GM12864 (cell line): ENCODE measurements around the gene STYXL2.

Source experiments
- DNase-seq: peaks from one replicate; pipeline ENCODE4 v3.0.0-alpha.2; 2011; ENCODE audit warnings: low read depth
- H3K4me3 ChIP-seq: 2 replicates; pipeline ENCODE4 v1.5.1; 2011; ENCODE audit warnings: mild to moderate bottlenecking, low read depth, low read length, control low read depth
- CTCF ChIP-seq: IDR thresholded peaks from 2 replicates; pipeline ENCODE4 v1.5.1; 2011; ENCODE audit warnings: low read depth, mild to moderate bottlenecking, moderate library complexity, low read length, control low read depth, inconsistent platforms; ENCODE audit errors: missing control alignments

Gene STYXL2

GRCh38 chr1:167084757-167085156 lies 9.1 kb upstream of the STYXL2 start:
- no peak overlapping the region for H3K4me3 ChIP-seq

DNA sequence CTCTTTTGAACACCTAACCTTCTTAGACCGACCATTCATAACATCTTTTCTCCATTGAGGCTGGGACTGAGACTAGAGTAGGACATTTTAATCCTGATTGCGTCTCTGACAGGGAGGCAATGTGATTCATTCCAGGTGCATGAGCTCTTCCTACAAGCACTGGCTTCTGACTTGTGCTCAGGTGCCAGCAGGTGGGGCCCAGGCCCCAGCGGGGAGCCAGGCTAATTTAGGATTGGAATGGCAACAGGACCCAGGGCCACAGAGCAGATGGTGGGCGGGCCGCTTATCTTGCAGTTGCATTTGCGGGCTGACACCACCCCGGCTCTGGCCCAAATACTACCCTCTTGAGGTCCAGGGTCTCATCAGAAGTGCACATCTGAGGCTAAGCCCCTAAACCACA lies 7.8 kb upstream of the STYXL2 start:
- no peak for TF ChIP-seq CTCF
- no peak for DNase-seq
- no peak overlapping the region for H3K4me3 ChIP-seq

More at GRCh38 chr1:167084757-167085156, 9.1 kb upstream of the STYXL2 start:
- TF ChIP-seq CTCF = no peak
- no peak for DNase-seq

- TF ChIP-seq CTCF = no peak
- no peak overlapping the region for H3K4me3 ChIP-seq
- DNase-seq = no peak
Measured at GRCh38 chr1:167086768-167087167, 7.1 kb upstream of the STYXL2 start.

DNA sequence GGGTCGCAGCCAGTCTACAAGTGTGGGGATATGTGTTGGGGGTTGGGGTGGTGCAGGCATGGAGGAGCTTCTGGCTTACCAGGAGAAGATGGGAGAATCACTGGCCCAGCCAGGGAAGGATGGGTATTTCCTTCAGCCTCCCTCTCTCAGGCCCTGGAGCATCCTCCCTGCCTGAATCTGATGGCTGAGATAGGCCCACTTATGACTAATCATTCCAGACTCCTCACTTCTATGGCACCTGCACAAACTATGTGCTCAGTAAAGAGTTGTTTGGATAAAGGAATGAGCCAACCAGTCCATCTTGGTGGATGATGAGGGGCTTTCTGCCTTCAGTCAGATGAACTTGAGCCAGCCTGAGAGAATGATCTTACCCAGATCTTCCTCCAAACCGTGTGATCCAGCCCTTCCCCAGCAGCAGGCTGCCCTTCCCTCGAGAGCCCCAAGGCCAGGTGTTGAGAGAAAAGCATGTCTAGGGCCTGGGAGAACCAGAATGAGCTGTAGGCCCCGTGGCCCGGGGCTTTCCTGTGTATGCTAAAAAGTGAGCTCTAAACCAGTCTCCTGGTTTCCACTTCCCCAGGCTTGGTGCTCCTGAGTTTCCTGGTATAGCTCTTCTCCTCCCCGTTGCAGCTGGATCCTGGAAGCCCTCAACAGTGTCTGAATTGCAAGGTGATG lies 5.0 kb upstream of the STYXL2 start:
- TF ChIP-seq CTCF = no peak
- H3K4me3 ChIP-seq = no peak overlapping the region
- DNase-seq = no peak

DNA sequence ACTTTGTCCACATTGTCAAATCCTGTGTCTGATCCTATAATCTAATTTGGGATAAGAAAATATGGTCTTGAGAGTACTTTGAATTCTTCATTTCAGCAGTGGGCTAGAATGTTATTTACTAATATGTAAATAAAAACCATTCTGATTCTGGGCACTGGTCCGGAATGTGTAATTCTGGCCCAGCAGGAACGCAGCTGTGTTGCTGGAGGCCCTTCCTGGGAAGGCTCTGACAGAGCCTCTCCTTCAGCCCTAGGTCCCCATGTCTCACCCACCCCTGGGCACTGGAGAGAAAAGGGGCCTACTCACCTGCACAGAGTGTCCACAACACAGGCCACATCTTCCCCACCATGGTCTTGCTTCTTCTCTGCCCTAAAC lies 3.9 kb upstream of the STYXL2 start:
- no peak for TF ChIP-seq CTCF
- H3K4me3 ChIP-seq = no peak overlapping the region
- no peak for DNase-seq

- no peak for DNase-seq
- no peak for TF ChIP-seq CTCF
- no peak within 1 kb of the TSS for H3K4me3 ChIP-seq
Measured at GRCh38 chr1:167090314-167090942, 3.4 kb upstream of the STYXL2 start, which contains the start of gene GPA33. Gene GPA33, minus strand, starts transcription at chr1:167090377. Its CDS starts 90 bp downstream, at chr1:167090287.

DNA sequence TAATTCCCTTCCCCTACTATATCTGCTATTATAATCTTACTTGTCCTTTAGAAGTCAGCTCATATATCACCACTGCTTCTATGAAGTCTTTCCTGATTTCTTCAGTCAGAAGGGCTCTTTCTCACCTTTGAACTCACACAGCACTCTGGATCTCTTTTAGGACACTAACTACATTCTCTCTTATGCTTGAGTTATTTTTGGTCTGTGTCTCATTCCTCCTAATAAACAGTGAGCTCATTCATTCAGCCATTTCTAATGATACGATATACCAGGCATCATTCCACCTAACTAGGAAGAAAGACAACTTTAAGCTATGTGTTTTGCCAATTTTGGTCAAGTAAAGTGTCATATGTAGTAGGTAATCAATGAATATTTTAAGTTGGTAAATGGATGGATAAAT lies 1.2 kb upstream of the STYXL2 start:
- DNase-seq = no peak
- no peak for TF ChIP-seq CTCF
- no peak overlapping the region for H3K4me3 ChIP-seq
